Karpas-422 (cell line): ENCODE results near the gene BRICD5. TPM values are rescaled to one million over a fixed set of nuclear protein-coding genes. Genes with fewer than 3 reads are reported as not detected.

Source experiments
- DNase-seq: peaks from one replicate; pipeline ENCODE4 v3.0.0-alpha.2; 2015
- H2AFZ ChIP-seq: fragments of 200-600 bp; sonication (generic); 2 replicates; pipeline ENCODE4 v1.6.1; 2014; ENCODE audit warnings: antibody characterized with exemption, low read length, mixed read lengths
- H3K27ac ChIP-seq: fragments of 200-600 bp; sonication (generic); 2 replicates; pipeline ENCODE4 v1.5.1; 2014; ENCODE audit warnings: mild to moderate bottlenecking, low read length, moderate library complexity
- H3K27me3 ChIP-seq: fragments of 200-600 bp; sonication (generic); 2 replicates; pipeline ENCODE4 v1.6.1; 2014; ENCODE audit warnings: low read length, mixed read lengths
- H3K36me3 ChIP-seq: fragments of 200-600 bp; sonication (generic); 2 replicates; pipeline ENCODE4 v1.6.1; 2014; ENCODE audit warnings: low read length, mixed read lengths; ENCODE audit not compliant: insufficient read depth
- H3K4me1 ChIP-seq: fragments of 200-600 bp; sonication (generic); 2 replicates; pipeline ENCODE4 v1.6.1; 2014; ENCODE audit warnings: mild to moderate bottlenecking, low read length, mixed read lengths
- H3K4me2 ChIP-seq: fragments of 200-600 bp; sonication (generic); 2 replicates; pipeline ENCODE4 v1.6.1; 2014; ENCODE audit warnings: low read length, low read depth, mild to moderate bottlenecking; ENCODE audit not compliant: poor library complexity, severe bottlenecking
- H3K4me3 ChIP-seq: fragments of 200-600 bp; sonication (generic); 2 replicates; pipeline ENCODE4 v1.5.1; 2014; ENCODE audit warnings: mild to moderate bottlenecking, antibody characterized with exemption, low read length, mixed read lengths
- H3K79me2 ChIP-seq: fragments of 200-600 bp; sonication (generic); 2 replicates; pipeline ENCODE4 v1.6.1; 2014; ENCODE audit warnings: mild to moderate bottlenecking, low read length, mixed read lengths
- H3K9ac ChIP-seq: fragments of 200-600 bp; sonication (generic); 2 replicates; pipeline ENCODE4 v1.6.0; 2014; ENCODE audit warnings: low read length
- H3K9me2 ChIP-seq: fragments of 200-600 bp; sonication (generic), shearing (Covaris generic); replicated peaks from 2 replicates; pipeline ENCODE4 v1.6.0; 2014; ENCODE audit warnings: mild to moderate bottlenecking, low read length, moderate library complexity; ENCODE audit not compliant: insufficient read depth
- H3K9me3 ChIP-seq: fragments of 300-700, 200-600 bp; sonication (generic); 2 replicates; pipeline ENCODE4 v1.6.1; 2014; ENCODE audit warnings: low read length, mixed read lengths
- H4K20me1 ChIP-seq: fragments of 200-600 bp; sonication (generic); 2 replicates; pipeline ENCODE4 v1.6.1; 2014; ENCODE audit warnings: mild to moderate bottlenecking, antibody characterized with exemption, low read length, low read depth; ENCODE audit not compliant: insufficient read depth
- total RNA-seq: library from RNA; depleted of rRNA; stranded (reverse); fragments of >200 nt; shearing (Covaris generic); gene quantifications from 2 replicates; pipeline ENCODE4 v1.2.3, GENCODE V29; 2014; ENCODE audit warnings: low replicate concordance

Gene BRICD5
- total RNA-seq, 1 experiment from 2014 or later, result 3.7 TPM

DNA sequence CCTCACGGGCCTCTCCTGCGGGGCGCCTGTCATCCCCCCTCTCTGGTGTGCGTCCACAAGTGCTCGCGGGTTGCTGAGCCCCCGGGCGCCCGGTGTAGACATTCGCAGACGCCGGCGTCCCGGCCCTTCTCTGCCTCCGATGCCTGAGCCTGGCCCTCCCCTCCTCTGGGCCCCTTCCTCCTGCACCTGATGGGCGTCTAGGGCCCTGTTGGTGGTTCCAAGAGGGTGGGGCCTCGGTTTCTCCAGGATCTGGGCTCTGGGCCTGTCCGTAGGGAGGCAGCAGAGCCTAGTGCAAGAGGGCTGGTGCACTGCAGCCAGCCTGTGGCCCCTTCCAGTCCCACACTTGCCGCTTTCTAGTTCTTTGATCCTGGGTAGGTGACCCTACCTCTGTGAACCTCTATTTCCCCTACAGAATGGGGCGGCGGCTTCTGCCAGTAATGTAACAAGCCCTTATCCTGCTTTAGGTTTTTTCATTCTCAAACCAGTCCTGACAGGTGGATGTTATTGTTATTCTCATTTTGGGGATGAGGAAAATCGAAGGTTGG, 13.4 kb upstream of the BRICD5 start:
- no peaks in the 10 kb centered on the region for H3K9me2 ChIP-seq
- no peak overlapping the region for H2AFZ ChIP-seq
- H3K27ac ChIP-seq, result peak overlapping the region; percentile 79
- no peaks in the 10 kb centered on the region for H3K9me3 ChIP-seq
- no peaks in the 10 kb centered on the region for H3K36me3 ChIP-seq
- H3K79me2 ChIP-seq, result peaks cover 46% of the 10 kb centered on the region
- peak; percentile 75 for DNase-seq
- no peaks in the 10 kb centered on the region for H3K27me3 ChIP-seq
- H3K4me2 ChIP-seq, result peak overlapping the region; percentile 93
- H3K4me3 ChIP-seq, result peak overlapping the region; percentile 99
- H3K9ac ChIP-seq, result peak overlapping the region; percentile 96
- H4K20me1 ChIP-seq, result peaks cover 21% of the 10 kb centered on the region; the same call in 1 of the 2 replicates
- H3K4me1 ChIP-seq, result peaks cover 9% of the 10 kb centered on the region

DNA sequence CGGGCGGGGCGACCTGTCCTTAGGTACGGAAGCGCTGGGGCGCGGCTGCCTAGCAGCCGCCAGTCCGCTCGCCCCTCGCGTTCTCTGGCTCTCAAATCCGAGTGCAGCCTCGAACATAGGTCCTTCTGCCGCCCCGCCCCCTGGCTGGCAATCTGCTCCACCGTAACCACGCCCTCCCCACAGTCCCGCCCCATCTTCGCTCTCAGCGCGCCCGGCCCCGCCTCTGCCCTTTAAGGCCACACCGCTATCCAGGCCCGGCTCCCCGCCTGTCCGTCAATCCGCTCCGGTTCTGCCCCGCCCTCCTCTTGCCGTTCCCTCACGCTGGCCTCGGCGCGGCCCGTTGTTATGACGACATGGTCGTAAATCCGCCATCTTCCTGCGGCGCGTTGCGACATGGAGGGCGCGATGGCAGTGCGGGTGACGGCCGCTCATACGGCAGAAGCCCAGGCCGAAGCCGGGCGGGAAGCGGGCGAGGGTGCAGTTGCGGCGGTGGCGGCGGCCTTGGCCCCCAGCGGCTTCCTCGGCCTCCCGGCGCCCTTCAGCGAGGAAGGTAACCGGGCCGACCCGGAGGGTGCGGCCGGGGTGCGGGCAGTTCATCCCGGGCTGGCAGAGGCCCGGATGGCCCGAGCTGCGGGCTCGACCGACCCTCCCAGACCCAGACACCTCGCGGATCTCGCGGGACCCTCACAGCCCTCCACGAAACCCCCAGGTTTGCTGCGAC, 12.7 kb upstream of the BRICD5 start, which contains the start of gene E4F1:
E4F1 (plus strand) TSS at position 371 of the 721 bp plus-strand sequence; CDS start at position 394, 23 bp downstream.
- Histone ChIP-seq H3K4me3 (peak within 1 kb of the TSS; percentile 99), H3K9me2 (no peaks in the 10 kb centered on the region), H3K36me3 (no peaks in the 10 kb centered on the region), H3K9me3 (no peaks in the 10 kb centered on the region), H3K79me2 (peaks cover 46% of the 10 kb centered on the region), H3K27me3 (no peaks in the 10 kb centered on the region), H3K4me2 (peak within 1 kb of the TSS; percentile 93), H4K20me1 (peaks cover 19% of the 10 kb centered on the region; the same call in 1 of the 2 replicates), H3K9ac (peak within 1 kb of the TSS; percentile 96), H2AFZ (no peak within 1 kb of the TSS), H3K4me1 (peaks cover 9% of the 10 kb centered on the region), H3K27ac (peak within 1 kb of the TSS; percentile 79)
- DNase-seq, result peak; percentile 100

DNA sequence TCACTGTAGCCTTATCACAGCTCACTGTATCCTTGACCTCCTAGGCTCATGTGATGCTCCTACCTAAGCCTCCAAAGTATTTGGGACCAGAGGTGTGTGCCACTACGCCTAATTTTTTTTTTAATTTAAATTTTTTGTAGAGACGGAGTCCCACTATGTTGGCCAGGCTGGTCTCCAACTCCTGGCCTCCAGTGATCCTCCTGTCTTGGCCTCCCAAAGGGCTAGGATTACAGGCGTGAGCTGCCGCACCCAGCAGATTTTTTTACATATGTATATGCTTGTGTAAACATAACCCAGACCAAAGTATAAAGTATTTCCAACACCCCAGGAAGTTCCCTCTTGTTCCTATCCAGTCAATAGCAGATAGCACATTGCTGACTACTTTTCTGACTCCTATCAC, 5.7 kb upstream of the BRICD5 start:
- Histone ChIP-seq H3K9ac (no peak overlapping the region), H3K4me1 (peaks cover 28% of the 10 kb centered on the region), H3K36me3 (no peaks in the 10 kb centered on the region), H3K4me3 (peak overlapping the region; percentile 32; the same call in 1 of the 2 replicates), H3K9me2 (no peaks in the 10 kb centered on the region), H3K9me3 (no peaks in the 10 kb centered on the region), H4K20me1 (peaks cover 16% of the 10 kb centered on the region; the same call in 1 of the 2 replicates), H2AFZ (no peak overlapping the region), H3K79me2 (peaks cover 34% of the 10 kb centered on the region), H3K27ac (no peak overlapping the region), H3K27me3 (no peaks in the 10 kb centered on the region), H3K4me2 (peak overlapping the region; percentile 30)
- DNase-seq, result no peak

DNA sequence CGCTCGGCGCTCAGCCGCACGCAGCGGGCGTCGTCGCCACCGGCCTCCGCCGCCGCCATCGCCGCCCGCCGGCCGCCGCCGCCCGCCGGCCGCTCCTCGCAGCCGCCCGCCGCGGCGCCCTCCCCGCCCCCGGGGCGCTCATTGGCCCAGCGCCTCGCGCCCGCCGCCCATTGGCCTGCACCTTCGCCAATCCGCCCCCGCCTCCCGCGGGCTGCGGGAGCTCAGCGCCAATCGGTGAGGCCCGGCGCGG, 4.0 kb upstream of the BRICD5 start, which contains the start of gene PGP:
PGP (minus strand) TSS at position 122 of the 250 bp plus-strand sequence; CDS start at position 59, 63 bp downstream.
- Histone ChIP-seq H4K20me1 (peaks cover 16% of the 10 kb centered on the region; the same call in 1 of the 2 replicates), H3K36me3 (no peaks in the 10 kb centered on the region), H3K9ac (peak within 1 kb of the TSS; percentile 96), H3K79me2 (peaks cover 34% of the 10 kb centered on the region), H3K4me2 (peak within 1 kb of the TSS; percentile 93), H3K4me3 (peak within 1 kb of the TSS; percentile 83), H3K9me3 (no peaks in the 10 kb centered on the region), H2AFZ (no peak within 1 kb of the TSS), H3K9me2 (no peaks in the 10 kb centered on the region), H3K27me3 (no peaks in the 10 kb centered on the region), H3K4me1 (peaks cover 28% of the 10 kb centered on the region), H3K27ac (peak within 1 kb of the TSS; percentile 87)
- DNase-seq, result no peak

DNA sequence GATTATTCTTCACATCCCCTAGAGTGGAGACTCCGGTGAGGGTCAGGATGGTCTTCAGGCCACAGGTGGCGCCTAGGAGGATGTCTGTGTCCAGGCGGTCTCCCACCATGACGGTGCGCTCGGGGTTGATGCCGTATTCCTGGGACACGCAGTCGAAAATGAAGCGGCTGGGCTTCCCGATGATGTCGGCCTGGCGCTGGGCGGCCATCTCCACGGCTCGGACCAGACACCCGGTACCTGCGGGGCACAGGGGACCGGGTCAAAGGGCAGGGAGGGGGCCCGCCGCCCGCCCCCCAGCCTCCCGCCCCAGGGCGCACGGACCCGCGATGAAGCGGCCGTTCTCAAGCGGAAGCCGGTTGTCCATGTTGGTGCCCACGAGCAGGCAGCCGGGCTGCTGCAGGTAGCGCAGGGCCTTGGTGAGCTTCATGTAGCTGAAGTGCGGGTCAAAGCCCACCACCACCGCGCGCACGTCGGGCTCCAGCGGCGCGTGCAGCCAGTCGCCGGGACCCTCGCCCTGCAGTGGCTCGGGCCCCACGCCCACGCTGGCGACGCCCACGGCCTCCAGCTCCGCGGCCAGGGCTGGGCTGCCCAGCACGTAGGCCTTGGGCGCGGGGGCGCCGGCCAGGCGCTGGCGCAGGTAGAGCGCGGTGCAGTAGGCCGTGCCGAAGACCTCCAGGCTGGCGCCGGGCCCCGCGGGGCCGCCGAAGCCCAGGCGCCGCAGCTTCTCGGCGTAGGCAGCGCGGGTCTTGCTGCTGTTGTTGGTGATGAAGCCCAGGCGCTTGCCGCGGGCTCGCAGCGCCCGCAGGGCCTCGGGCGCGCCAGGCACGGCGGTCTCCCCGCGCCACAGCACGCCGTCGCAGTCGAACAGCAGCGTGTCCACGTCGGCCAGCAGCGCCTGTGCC, 3.4 kb upstream of the BRICD5 start:
- Histone ChIP-seq H3K9me2 (no peaks in the 10 kb centered on the region), H3K9ac (peak overlapping the region; percentile 96), H3K4me1 (peaks cover 28% of the 10 kb centered on the region), H3K4me3 (peak overlapping the region; percentile 81), H3K36me3 (no peaks in the 10 kb centered on the region), H3K27ac (peak overlapping the region; percentile 68), H3K9me3 (no peaks in the 10 kb centered on the region), H3K79me2 (peaks cover 34% of the 10 kb centered on the region), H2AFZ (no peak overlapping the region), H3K27me3 (no peaks in the 10 kb centered on the region), H3K4me2 (peak overlapping the region; percentile 81), H4K20me1 (peaks cover 16% of the 10 kb centered on the region; the same call in 1 of the 2 replicates)
- peak; percentile 66 for DNase-seq

DNA sequence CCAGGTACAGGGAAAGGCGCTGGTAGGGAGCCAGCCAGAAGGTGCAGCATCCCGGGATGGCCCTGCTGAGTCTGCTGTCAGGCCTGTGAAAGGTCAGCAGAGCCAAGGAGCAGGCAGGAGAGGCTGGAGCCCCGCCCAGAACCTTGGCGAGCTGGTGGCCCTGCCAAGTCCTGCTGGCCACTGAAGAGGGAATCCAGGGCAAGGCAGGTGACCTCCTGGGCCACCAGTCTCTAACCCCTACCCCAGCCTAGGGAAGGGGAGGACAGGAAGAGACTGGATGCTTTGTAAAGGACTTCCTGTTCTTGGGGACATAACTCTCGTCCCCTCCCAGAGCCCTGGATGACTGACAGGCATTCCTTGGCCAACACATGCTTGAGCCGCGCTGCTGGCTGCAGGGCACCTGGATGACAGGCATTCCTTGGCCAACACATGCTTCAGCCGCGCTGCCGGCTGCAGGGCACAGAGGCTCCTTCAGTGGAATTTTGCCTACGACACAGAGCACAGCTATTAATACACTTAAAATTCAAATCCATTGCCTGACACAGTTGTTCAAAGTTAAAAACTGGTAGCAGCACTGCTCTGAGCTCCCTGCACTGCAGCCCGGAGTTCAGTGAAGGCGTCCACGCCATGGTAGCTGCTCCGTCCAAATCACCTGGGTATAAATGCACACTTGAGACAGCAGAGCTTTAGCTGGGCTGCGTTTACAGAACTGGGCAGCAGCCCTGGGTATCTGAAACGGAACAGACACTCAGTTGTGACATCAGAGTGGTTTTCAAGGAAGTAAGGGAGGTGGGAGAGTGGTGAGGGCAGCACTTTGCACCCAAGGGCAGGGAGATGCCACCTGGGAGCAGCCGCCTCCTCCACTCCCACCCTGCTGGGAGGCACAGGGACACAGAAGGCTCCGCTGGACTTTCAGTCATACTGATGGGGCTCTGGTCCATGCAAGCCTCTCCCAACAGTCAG, 2.0 kb upstream of the BRICD5 start:
- Histone ChIP-seq H3K4me3 (peak overlapping the region; percentile 81), H3K27ac (peak overlapping the region; percentile 67), H4K20me1 (peaks cover 16% of the 10 kb centered on the region; the same call in 1 of the 2 replicates), H3K36me3 (no peaks in the 10 kb centered on the region), H3K4me2 (peak overlapping the region; percentile 81), H3K4me1 (peaks cover 32% of the 10 kb centered on the region), H3K79me2 (peaks cover 41% of the 10 kb centered on the region), H3K27me3 (no peaks in the 10 kb centered on the region), H3K9ac (peak overlapping the region; percentile 96), H3K9me2 (no peaks in the 10 kb centered on the region), H3K9me3 (no peaks in the 10 kb centered on the region), H2AFZ (no peak overlapping the region)
- DNase-seq, result peak; percentile 71

DNA sequence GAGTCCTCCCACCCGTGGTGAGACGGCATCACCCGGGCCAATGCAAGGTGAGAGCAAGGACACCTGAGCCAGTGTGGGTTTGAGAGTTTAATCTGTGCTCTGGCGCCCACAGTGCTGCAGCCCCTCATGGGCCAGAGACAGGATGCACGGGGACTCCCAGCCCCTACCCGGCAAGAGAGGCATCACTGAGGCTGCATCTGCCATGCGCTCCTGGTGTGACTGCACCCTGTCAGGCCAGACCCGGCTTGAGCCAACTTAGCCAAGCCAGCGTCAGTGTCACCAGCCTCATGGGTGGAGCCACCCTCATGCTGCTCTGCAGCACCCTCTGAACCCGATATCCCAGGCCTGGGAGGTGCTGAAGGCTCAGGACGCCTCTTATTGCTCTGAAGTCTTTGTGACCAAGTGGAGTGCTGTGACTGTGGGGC, 1.3 kb upstream of the BRICD5 start:
- H3K79me2 ChIP-seq, result peaks cover 44% of the 10 kb centered on the region
- H3K4me3 ChIP-seq, result peak overlapping the region; percentile 81; the same call in 1 of the 2 replicates
- no peaks in the 10 kb centered on the region for H3K9me2 ChIP-seq
- H3K27me3 ChIP-seq, result no peaks in the 10 kb centered on the region
- no peak overlapping the region for H2AFZ ChIP-seq
- H3K9ac ChIP-seq, result peak overlapping the region; percentile 96
- no peaks in the 10 kb centered on the region for H3K9me3 ChIP-seq
- 0 out of 2 replicates have a peak, but pooled peaks cover 3% of the 10 kb centered on the region for H3K36me3 ChIP-seq
- DNase-seq, result peak; percentile 73
- H3K27ac ChIP-seq, result peak overlapping the region; percentile 67
- peaks cover 39% of the 10 kb centered on the region for H3K4me1 ChIP-seq
- H4K20me1 ChIP-seq, result peaks cover 16% of the 10 kb centered on the region; the same call in 1 of the 2 replicates
- H3K4me2 ChIP-seq, result peak overlapping the region; percentile 81
